Measurements from ENCODE around the gene BCL3.
"Not testable (repeated sequence)": the region's sequence is repeated elsewhere in the genome, so short reads cannot be mapped to it uniquely, and the experiment has no call there.

The BCL3 gene

GRCh38 chr19:44758596-44758995, 10.1 kb downstream of the BCL3 start:
- no peak for DNase-seq (ENCODE audit: low spot score)

- no peak for DNase-seq (ENCODE audit: low spot score)
These were observed 10.7 kb downstream of the BCL3 start for GRCh38 chr19:44759083-44759804.

- no peak for DNase-seq (ENCODE audit: low spot score)
These were observed 13.5 kb downstream of the BCL3 start for GRCh38 chr19:44762038-44762437.

- DNase-seq (ENCODE audit: low spot score), result peak; percentile 35
These were observed 16.8 kb downstream of the BCL3 start for GRCh38 chr19:44765033-44765948.

- no peak for DNase-seq (ENCODE audit: low spot score)
These were observed 17.4 kb downstream of the BCL3 start for GRCh38 chr19:44765949-44766335.

GRCh38 chr19:44767295-44768180, 19.0 kb downstream of the BCL3 start:
- DNase-seq (ENCODE audit: low spot score), result no peak

GRCh38 chr19:44770550-44771257, 22.2 kb downstream of the BCL3 start:
- peak; percentile 94 for DNase-seq (ENCODE audit: low spot score)

- DNase-seq (ENCODE audit: low spot score), result not testable (repeated sequence)
These were observed 23.6 kb downstream of the BCL3 start for GRCh38 chr19:44772144-44772543.

GRCh38 chr19:44772959-44773358, 24.5 kb downstream of the BCL3 start:
- no peak for DNase-seq (ENCODE audit: low spot score)

GRCh38 chr19:44775676-44776240, 27.2 kb downstream of the BCL3 start:
- no peak for DNase-seq (ENCODE audit: low spot score)

- DNase-seq (ENCODE audit: low spot score), result peak; percentile 88
These were observed 28.0 kb downstream of the BCL3 start for GRCh38 chr19:44776402-44777096.

GRCh38 chr19:44777715-44778347, 29.3 kb downstream of the BCL3 start, which contains the start of gene CBLC:
Gene CBLC (plus strand): TSS chr19:44777890. CDS start chr19:44777932, 42 bp downstream.
- DNase-seq (ENCODE audit: low spot score), result peak; percentile 90

- no peak for DNase-seq (ENCODE audit: low spot score)
These were observed 30.6 kb downstream of the BCL3 start for GRCh38 chr19:44779150-44779549.

- DNase-seq (ENCODE audit: low spot score), result not testable (repeated sequence)
These were observed 33.2 kb downstream of the BCL3 start for GRCh38 chr19:44781694-44782093.

GRCh38 chr19:44782729-44783128, 34.2 kb downstream of the BCL3 start:
- DNase-seq (ENCODE audit: low spot score), result no peak

GRCh38 chr19:44783545-44783944, 35.0 kb downstream of the BCL3 start:
- no peak for DNase-seq (ENCODE audit: low spot score)

GRCh38 chr19:44785271-44785670, 36.8 kb downstream of the BCL3 start:
- DNase-seq (ENCODE audit: low spot score), result no peak

GRCh38 chr19:44785993-44786392, 37.5 kb downstream of the BCL3 start:
- DNase-seq (ENCODE audit: low spot score), result no peak

- no peak for DNase-seq (ENCODE audit: low spot score)
These were observed 40.5 kb downstream of the BCL3 start for GRCh38 chr19:44788971-44789370.

- no peak for DNase-seq (ENCODE audit: low spot score)
These were observed 41.5 kb downstream of the BCL3 start for GRCh38 chr19:44789943-44790483.

Data from LoVo (cell line).